ENCODE measurements around the gene NR6A1. TPM values are rescaled to one million over a fixed set of nuclear protein-coding genes. Genes with fewer than 3 reads are reported as not detected.

The NR6A1 gene
- total and polyA plus RNA-seq, 11 donors = 0.65 to 5.7 (median 1.6) TPM

GRCh38 chr9:124605258-124605657 lies 165.9 kb downstream of the NR6A1 start:
- Histone ChIP-seq H3K4me1 (no peaks in the 10 kb centered on the region), H3K4me3 (no peak overlapping the region), H3K9me3 (no peaks in the 10 kb centered on the region), H3K36me3 (no peaks in the 10 kb centered on the region), H3K27ac (no peak overlapping the region), H3K27me3 (no peaks in the 10 kb centered on the region)
- no peak for TF ChIP-seq POLR2A (IDR thresholded peaks at IDR 0.05)
- no peak for TF ChIP-seq CTCF (IDR thresholded peaks at IDR 0.05)
- DNase-seq (no peak), ATAC-seq (no peak)
- intact Hi-C loops (cut with DNase I) = no loop called here
- WGBS, 4 donors = 85 to 91% (median 88%) methylated on average over 4 of the region's 4 CpGs

- Histone ChIP-seq H3K4me1 (no peaks in the 10 kb centered on the region), H3K4me3 (no peak overlapping the region), H3K27ac (no peak overlapping the region), H3K36me3 (no peaks in the 10 kb centered on the region), H3K9me3 (no peaks in the 10 kb centered on the region), H3K27me3 (no peaks in the 10 kb centered on the region)
- 87 to 94% (median 88%) methylated on average over 2 of the region's 2 CpGs for WGBS, 4 donors
- intact Hi-C loops (cut with DNase I) = no loop called here
- TF ChIP-seq CTCF (IDR thresholded peaks at IDR 0.05) (no peak), POLR2A (IDR thresholded peaks at IDR 0.05) (no peak)
- no peak for DNase-seq
- ATAC-seq = no peak
Observed at GRCh38 chr9:124602632-124603031, 168.5 kb downstream of the NR6A1 start.

GRCh38 chr9:124602204-124602603 lies 168.9 kb downstream of the NR6A1 start:
- H3K36me3 ChIP-seq = no peaks in the 10 kb centered on the region
- no peaks in the 10 kb centered on the region for H3K9me3 ChIP-seq
- no peak overlapping the region for H3K27ac ChIP-seq
- H3K27me3 ChIP-seq = no peaks in the 10 kb centered on the region
- H3K4me1 ChIP-seq = no peaks in the 10 kb centered on the region
- no peak overlapping the region for H3K4me3 ChIP-seq
- ATAC-seq (no peak), DNase-seq (no peak)
- 61 to 80% (median 74%) methylated on average over 2 of the region's 2 CpGs for WGBS, 4 donors
- TF ChIP-seq CTCF (IDR thresholded peaks at IDR 0.05) (no peak), POLR2A (IDR thresholded peaks at IDR 0.05) (no peak)
- intact Hi-C loops (cut with DNase I) = no loop called here

GRCh38 chr9:124600407-124600806 lies 170.7 kb downstream of the NR6A1 start:
- TF ChIP-seq CTCF (IDR thresholded peaks at IDR 0.05) (no peak), POLR2A (IDR thresholded peaks at IDR 0.05) (no peak)
- H3K4me3 ChIP-seq = no peak overlapping the region
- H3K9me3 ChIP-seq = no peaks in the 10 kb centered on the region
- ATAC-seq = no peak
- H3K4me1 ChIP-seq = no peaks in the 10 kb centered on the region
- H3K27ac ChIP-seq = no peak overlapping the region
- no peak for DNase-seq
- intact Hi-C loops (cut with DNase I) = no loop called here
- no peaks in the 10 kb centered on the region for H3K36me3 ChIP-seq
- H3K27me3 ChIP-seq = no peaks in the 10 kb centered on the region
